ENCODE results near the gene CMTR1.
A peak's percentile ranks its signal among the peaks of the same experiment; 100 is the strongest.

Gene CMTR1

GRCh38 chr6:37519461-37519860 lies 86.4 kb downstream of the CMTR1 start:
- no peaks in the 10 kb centered on the region for H3K36me3 ChIP-seq (ENCODE audit: control insufficient read depth, insufficient read depth, low read length)
- no peaks in the 10 kb centered on the region for H3K27me3 ChIP-seq (replicated peaks; ENCODE audit: control insufficient read depth, insufficient read depth, low read length, poor library complexity, severe bottlenecking)
- peaks cover 51% of the 10 kb centered on the region for H3K4me1 ChIP-seq (ENCODE audit: control insufficient read depth, insufficient read depth, low read length, poor library complexity, severe bottlenecking)
- no peak overlapping the region for H3K4me3 ChIP-seq (ENCODE audit: insufficient read depth, low read depth, low read length, poor library complexity, severe bottlenecking)
- no peak for DNase-seq
- H3K9me3 ChIP-seq (ENCODE audit: control insufficient read depth, low read length): no peaks in the 10 kb centered on the region
- peak overlapping the region; percentile 99 for H3K27ac ChIP-seq (ENCODE audit: insufficient read depth, low read length, poor library complexity, severe bottlenecking)

- H3K9me3 ChIP-seq (ENCODE audit: control insufficient read depth, low read length): no peaks in the 10 kb centered on the region
- no peaks in the 10 kb centered on the region for H3K27me3 ChIP-seq (replicated peaks; ENCODE audit: control insufficient read depth, insufficient read depth, low read length, poor library complexity, severe bottlenecking)
- H3K4me1 ChIP-seq (ENCODE audit: control insufficient read depth, insufficient read depth, low read length, poor library complexity, severe bottlenecking): peaks cover 36% of the 10 kb centered on the region
- no peak overlapping the region for H3K4me3 ChIP-seq (ENCODE audit: insufficient read depth, low read depth, low read length, poor library complexity, severe bottlenecking)
- DNase-seq: no peak
- no peaks in the 10 kb centered on the region for H3K36me3 ChIP-seq (ENCODE audit: control insufficient read depth, insufficient read depth, low read length)
- no peak overlapping the region for H3K27ac ChIP-seq (ENCODE audit: insufficient read depth, low read length, poor library complexity, severe bottlenecking)
These were observed 87.9 kb downstream of the CMTR1 start for GRCh38 chr6:37520926-37521325.

GRCh38 chr6:37521674-37522073 lies 88.7 kb downstream of the CMTR1 start:
- H3K27ac ChIP-seq (ENCODE audit: insufficient read depth, low read length, poor library complexity, severe bottlenecking): no peak overlapping the region
- no peaks in the 10 kb centered on the region for H3K36me3 ChIP-seq (ENCODE audit: control insufficient read depth, insufficient read depth, low read length)
- no peaks in the 10 kb centered on the region for H3K9me3 ChIP-seq (ENCODE audit: control insufficient read depth, low read length)
- H3K4me1 ChIP-seq (ENCODE audit: control insufficient read depth, insufficient read depth, low read length, poor library complexity, severe bottlenecking): peaks cover 31% of the 10 kb centered on the region
- DNase-seq: no peak
- H3K4me3 ChIP-seq (ENCODE audit: insufficient read depth, low read depth, low read length, poor library complexity, severe bottlenecking): no peak overlapping the region
- no peaks in the 10 kb centered on the region for H3K27me3 ChIP-seq (replicated peaks; ENCODE audit: control insufficient read depth, insufficient read depth, low read length, poor library complexity, severe bottlenecking)

DNA sequence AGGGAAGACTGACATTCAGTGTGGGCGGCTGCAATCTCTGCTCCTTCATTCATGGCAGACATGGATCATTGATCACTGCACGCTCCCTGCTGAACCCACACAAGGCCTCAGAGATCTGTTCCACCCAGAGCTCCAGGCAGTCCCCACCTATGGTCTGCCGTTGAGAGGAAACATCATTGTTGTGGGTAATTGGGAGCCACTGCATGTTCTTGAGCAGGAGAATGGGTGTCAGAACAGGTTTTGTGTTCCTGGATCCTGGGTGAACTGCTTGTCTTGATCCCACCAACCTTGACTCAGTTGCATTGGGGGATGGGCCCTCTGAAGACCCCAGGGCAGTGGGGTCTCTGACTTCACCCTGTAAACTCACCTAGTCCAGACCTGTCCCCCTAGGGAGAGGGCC lies 89.8 kb downstream of the CMTR1 start:
- Histone ChIP-seq H3K27me3 (replicated peaks; ENCODE audit: control insufficient read depth, insufficient read depth, low read length, poor library complexity, severe bottlenecking) (no peaks in the 10 kb centered on the region), H3K4me1 (ENCODE audit: control insufficient read depth, insufficient read depth, low read length, poor library complexity, severe bottlenecking) (peaks cover 21% of the 10 kb centered on the region), H3K4me3 (ENCODE audit: insufficient read depth, low read depth, low read length, poor library complexity, severe bottlenecking) (no peak overlapping the region), H3K36me3 (ENCODE audit: control insufficient read depth, insufficient read depth, low read length) (no peaks in the 10 kb centered on the region), H3K9me3 (ENCODE audit: control insufficient read depth, low read length) (no peaks in the 10 kb centered on the region), H3K27ac (ENCODE audit: insufficient read depth, low read length, poor library complexity, severe bottlenecking) (no peak overlapping the region)
- no peak for DNase-seq

GRCh38 chr6:37523412-37523811 lies 90.4 kb downstream of the CMTR1 start:
- no peak overlapping the region for H3K27ac ChIP-seq (ENCODE audit: insufficient read depth, low read length, poor library complexity, severe bottlenecking)
- H3K36me3 ChIP-seq (ENCODE audit: control insufficient read depth, insufficient read depth, low read length): no peaks in the 10 kb centered on the region
- H3K4me1 ChIP-seq (ENCODE audit: control insufficient read depth, insufficient read depth, low read length, poor library complexity, severe bottlenecking): peaks cover 16% of the 10 kb centered on the region
- no peaks in the 10 kb centered on the region for H3K9me3 ChIP-seq (ENCODE audit: control insufficient read depth, low read length)
- H3K4me3 ChIP-seq (ENCODE audit: insufficient read depth, low read depth, low read length, poor library complexity, severe bottlenecking): no peak overlapping the region
- no peak for DNase-seq
- no peaks in the 10 kb centered on the region for H3K27me3 ChIP-seq (replicated peaks; ENCODE audit: control insufficient read depth, insufficient read depth, low read length, poor library complexity, severe bottlenecking)

- Histone ChIP-seq H3K36me3 (ENCODE audit: control insufficient read depth, insufficient read depth, low read length) (no peaks in the 10 kb centered on the region), H3K4me1 (ENCODE audit: control insufficient read depth, insufficient read depth, low read length, poor library complexity, severe bottlenecking) (peaks cover 7% of the 10 kb centered on the region), H3K9me3 (ENCODE audit: control insufficient read depth, low read length) (no peaks in the 10 kb centered on the region), H3K27ac (ENCODE audit: insufficient read depth, low read length, poor library complexity, severe bottlenecking) (no peak overlapping the region), H3K27me3 (replicated peaks; ENCODE audit: control insufficient read depth, insufficient read depth, low read length, poor library complexity, severe bottlenecking) (no peaks in the 10 kb centered on the region), H3K4me3 (ENCODE audit: insufficient read depth, low read depth, low read length, poor library complexity, severe bottlenecking) (no peak overlapping the region)
- DNase-seq: no peak
These were observed 91.3 kb downstream of the CMTR1 start for GRCh38 chr6:37524025-37524969.

DNA sequence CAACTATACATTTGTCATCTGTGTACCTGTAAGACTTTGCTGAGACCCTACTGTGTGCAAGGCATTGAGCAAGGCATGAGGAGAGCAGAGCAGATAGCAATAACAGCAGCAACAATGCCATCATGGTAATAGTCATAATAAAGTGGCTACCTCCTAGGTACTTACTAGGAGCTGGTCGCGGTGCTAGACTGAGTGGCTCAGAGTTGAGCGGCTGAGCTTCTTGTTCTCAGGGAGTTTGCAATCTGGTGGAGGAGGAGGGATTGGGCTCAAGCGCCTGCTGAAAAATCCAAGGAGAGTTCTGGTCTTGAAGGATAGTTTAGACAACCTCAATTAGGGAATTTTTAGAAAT lies 91.9 kb downstream of the CMTR1 start:
- DNase-seq: no peak
- Histone ChIP-seq H3K4me1 (ENCODE audit: control insufficient read depth, insufficient read depth, low read length, poor library complexity, severe bottlenecking) (peaks cover 8% of the 10 kb centered on the region), H3K9me3 (ENCODE audit: control insufficient read depth, low read length) (no peaks in the 10 kb centered on the region), H3K27me3 (replicated peaks; ENCODE audit: control insufficient read depth, insufficient read depth, low read length, poor library complexity, severe bottlenecking) (no peaks in the 10 kb centered on the region), H3K36me3 (ENCODE audit: control insufficient read depth, insufficient read depth, low read length) (no peaks in the 10 kb centered on the region), H3K4me3 (ENCODE audit: insufficient read depth, low read depth, low read length, poor library complexity, severe bottlenecking) (no peak overlapping the region), H3K27ac (ENCODE audit: insufficient read depth, low read length, poor library complexity, severe bottlenecking) (no peak overlapping the region)

GRCh38 chr6:37525460-37526357 lies 92.7 kb downstream of the CMTR1 start:
- no peaks in the 10 kb centered on the region for H3K9me3 ChIP-seq (ENCODE audit: control insufficient read depth, low read length)
- H3K4me3 ChIP-seq (ENCODE audit: insufficient read depth, low read depth, low read length, poor library complexity, severe bottlenecking): no peak overlapping the region
- H3K27ac ChIP-seq (ENCODE audit: insufficient read depth, low read length, poor library complexity, severe bottlenecking): no peak overlapping the region
- peaks cover 10% of the 10 kb centered on the region for H3K4me1 ChIP-seq (ENCODE audit: control insufficient read depth, insufficient read depth, low read length, poor library complexity, severe bottlenecking)
- H3K27me3 ChIP-seq (replicated peaks; ENCODE audit: control insufficient read depth, insufficient read depth, low read length, poor library complexity, severe bottlenecking): no peaks in the 10 kb centered on the region
- DNase-seq: no peak
- H3K36me3 ChIP-seq (ENCODE audit: control insufficient read depth, insufficient read depth, low read length): no peaks in the 10 kb centered on the region

DNA sequence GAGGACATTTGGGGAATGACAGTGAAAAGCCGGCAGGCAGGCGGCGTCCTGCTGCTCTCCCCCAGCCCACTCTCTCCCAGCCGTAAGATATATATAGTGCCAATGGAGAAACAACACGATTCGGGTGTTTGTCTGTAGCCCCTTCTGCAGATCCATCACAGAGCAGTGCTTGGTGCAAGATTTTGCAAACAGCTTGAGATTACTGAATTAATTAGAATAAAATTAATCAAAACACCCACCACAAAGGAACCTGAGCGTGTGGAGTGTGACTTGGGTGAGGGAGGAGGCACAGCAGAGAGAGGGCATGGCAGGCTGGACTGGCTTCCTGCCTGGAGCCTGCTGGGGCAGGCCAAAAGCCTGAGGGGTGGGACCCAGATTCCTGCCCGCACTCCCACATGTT lies 95.5 kb downstream of the CMTR1 start:
- no peak for DNase-seq
- Histone ChIP-seq H3K4me1 (ENCODE audit: control insufficient read depth, insufficient read depth, low read length, poor library complexity, severe bottlenecking) (peaks cover 5% of the 10 kb centered on the region), H3K36me3 (ENCODE audit: control insufficient read depth, insufficient read depth, low read length) (no peaks in the 10 kb centered on the region), H3K4me3 (ENCODE audit: insufficient read depth, low read depth, low read length, poor library complexity, severe bottlenecking) (no peak overlapping the region), H3K9me3 (ENCODE audit: control insufficient read depth, low read length) (no peaks in the 10 kb centered on the region), H3K27me3 (replicated peaks; ENCODE audit: control insufficient read depth, insufficient read depth, low read length, poor library complexity, severe bottlenecking) (no peaks in the 10 kb centered on the region), H3K27ac (ENCODE audit: insufficient read depth, low read length, poor library complexity, severe bottlenecking) (no peak overlapping the region)

DNA sequence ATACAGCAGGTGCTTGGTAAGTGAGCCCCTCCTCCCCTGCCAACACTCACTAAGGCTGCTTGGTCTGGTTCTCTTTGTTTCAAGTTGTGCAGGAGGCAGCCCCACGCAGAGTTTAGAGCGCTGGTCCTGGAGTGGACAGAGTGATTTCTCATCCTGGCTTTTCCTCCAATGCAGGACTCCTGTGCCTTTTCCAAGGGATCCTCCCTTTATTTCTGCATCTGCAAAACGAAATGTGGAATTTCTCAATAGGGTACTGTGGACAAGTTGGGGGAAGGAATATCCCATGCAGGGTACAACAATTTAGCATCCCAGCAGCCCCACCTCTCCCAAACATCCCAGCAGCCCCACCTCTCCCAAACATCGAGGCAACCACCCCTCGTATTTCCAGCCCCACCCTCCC lies 97.3 kb downstream of the CMTR1 start:
- Histone ChIP-seq H3K4me1 (ENCODE audit: control insufficient read depth, insufficient read depth, low read length, poor library complexity, severe bottlenecking) (peaks cover 5% of the 10 kb centered on the region), H3K9me3 (ENCODE audit: control insufficient read depth, low read length) (no peaks in the 10 kb centered on the region), H3K27ac (ENCODE audit: insufficient read depth, low read length, poor library complexity, severe bottlenecking) (no peak overlapping the region), H3K4me3 (ENCODE audit: insufficient read depth, low read depth, low read length, poor library complexity, severe bottlenecking) (no peak overlapping the region), H3K36me3 (ENCODE audit: control insufficient read depth, insufficient read depth, low read length) (peaks cover 12% of the 10 kb centered on the region), H3K27me3 (replicated peaks; ENCODE audit: control insufficient read depth, insufficient read depth, low read length, poor library complexity, severe bottlenecking) (no peaks in the 10 kb centered on the region)
- no peak for DNase-seq

Measured in effector memory CD4-positive, alpha-beta T cell (primary cell).